Psoas muscle (tissue), 8 donors: Measurements from ENCODE around the gene CBFA2T2. TPM values are rescaled to one million over a fixed set of nuclear protein-coding genes. Genes with fewer than 3 reads are reported as not detected.
"Not testable (repeated sequence)": the region's sequence is repeated elsewhere in the genome, so short reads cannot be mapped to it uniquely, and the experiment has no call there.

Source experiments
- ATAC-seq, 4 donors: fragments of 200-7000 bp; cut with Tn5 transposase; one replicate each; pipeline ENCODE4 v1.9.1; 2020; ENCODE audit warnings: moderate library complexity in 3 of 4, mild to moderate bottlenecking in 2 of 4
- DNase-seq, 2 donors: peaks; one replicate each; pipeline ENCODE4 v3.0.0-alpha.2; 2020
- H3K27ac ChIP-seq: fragments of 200-600 bp; one replicate; pipeline ENCODE4 v1.8.0; 2022
- H3K27me3 ChIP-seq, 3 donors: fragments of 200-600 bp in 1 of 3; one replicate each; pipeline versions ENCODE4 v1.6.1 to v1.8.0; 2013 to 2022; ENCODE audit warnings: low read length in 2 of 3, mild to moderate bottlenecking in 2 of 3, moderate library complexity in 1 of 3; ENCODE audit not compliant: insufficient read depth in 3 of 3
- H3K36me3 ChIP-seq, 2 donors: fragments of 200-600 bp in 1 of 2; one replicate each; pipeline versions ENCODE4 v1.6.1 to v1.8.0; 2013 to 2022; ENCODE audit warnings: low read depth in 1 of 2, mild to moderate bottlenecking in 1 of 2, moderate library complexity in 1 of 2; ENCODE audit not compliant: insufficient read depth in 1 of 2
- H3K4me1 ChIP-seq: fragments of 200-600 bp; one replicate; pipeline ENCODE4 v1.8.0; 2022
- H3K4me3 ChIP-seq: fragments of 200-600 bp; one replicate; pipeline ENCODE4 v1.8.0; 2022; ENCODE audit warnings: mild to moderate bottlenecking
- H3K9me3 ChIP-seq: fragments of 200-600 bp; one replicate; pipeline ENCODE4 v1.8.0; 2022
- WGBS, 3 donors: extraction: QIAGEN DNeasy Blood & Tissue Kit; methylation state at CpG; one replicate each; pipeline versions ENCODE4 v1.1.6 to v1.1.7; 2013; 5-methylcytosine and 5-hydroxymethylcytosine counted together
- intact Hi-C, 2 donors: fragments of 100-400 bp; cut with DNase I; formaldehyde crosslinking; loops; one replicate each; pipeline versions ENCODE4 v1.11.0 to v1.14.2; 2022
- polyA plus RNA-seq, 3 donors: library from polyadenylated mRNA; stranded (reverse); fragments of 200-250 nt; gene quantifications; one replicate each; pipeline ENCODE4 v1.2.3, GENCODE V29; 2013
- total RNA-seq, 4 donors: library from RNA; stranded (reverse); fragmentation: NEBNext Ultra II Directional in 2 of 4; extraction: Animal tissue kit (Norgen Biotek cat#: 25700) in 2 of 4; gene quantifications; one replicate each; pipeline versions ENCODE4 v1.2.1 to v1.2.4, GENCODE V29; 2021 to 2023
- TF ChIP-seq, protein P1 (sequence below): fragments of 200-600 bp; IDR thresholded peaks from one replicate; pipeline ENCODE4 v1.8.0; 2022; ENCODE audit warnings: antibody characterized with exemption
- donor health status: healthy with polysubstance abuse.
- donor health status: DM: no; HTN: no; CAD: no; lungs with moderate emphysema.
- donor health status: Bipolar disorder and iron deficiency.
- donor health status: healthy.
- donor health status: DM: yes; HTN: yes; CAD: no.
- donor health status: DM: no; HTN: no; CAD: no.
- donor health status: DM: no; HTN: no; CAD: no.
- donor health status: DM: yes; HTN: yes; CAD: no.

Gene CBFA2T2
- total and polyA plus RNA-seq, 7 donors: 3.8 to 9.3 (median 7.0) TPM

DNA sequence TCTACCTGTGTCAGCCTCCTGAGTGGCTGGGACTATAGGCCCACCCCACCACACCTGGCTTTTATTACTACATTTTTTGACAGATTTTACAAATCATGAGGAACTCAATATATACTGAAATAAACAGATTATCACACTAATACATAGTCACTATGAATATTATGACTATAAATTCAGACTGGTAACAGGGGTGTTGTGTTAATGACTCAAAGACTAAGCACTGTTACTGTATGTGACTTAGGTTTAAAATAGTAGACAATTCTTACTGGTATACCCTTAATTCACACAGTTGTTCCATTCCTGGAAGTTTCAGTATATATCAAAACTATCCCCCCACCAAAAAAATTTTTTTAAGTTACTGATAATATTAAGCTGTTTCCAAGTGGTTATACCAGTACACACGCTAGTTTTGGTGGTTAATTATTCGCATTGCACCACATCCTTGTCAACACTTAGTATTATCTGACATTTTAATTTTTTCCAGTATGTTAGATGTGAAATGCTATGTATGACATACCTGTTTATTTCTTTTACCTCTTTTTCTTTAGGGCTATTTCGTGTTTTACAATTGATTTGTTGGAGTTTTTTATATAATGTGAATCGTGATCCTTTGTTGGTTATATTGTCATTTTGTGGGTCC lies 137.8 kb downstream of the CBFA2T2 start:
- DNase-seq (no peak), ATAC-seq (no peak)
- H3K27me3 ChIP-seq: no peaks in the 10 kb centered on the region
- TF ChIP-seq, protein P1, sequence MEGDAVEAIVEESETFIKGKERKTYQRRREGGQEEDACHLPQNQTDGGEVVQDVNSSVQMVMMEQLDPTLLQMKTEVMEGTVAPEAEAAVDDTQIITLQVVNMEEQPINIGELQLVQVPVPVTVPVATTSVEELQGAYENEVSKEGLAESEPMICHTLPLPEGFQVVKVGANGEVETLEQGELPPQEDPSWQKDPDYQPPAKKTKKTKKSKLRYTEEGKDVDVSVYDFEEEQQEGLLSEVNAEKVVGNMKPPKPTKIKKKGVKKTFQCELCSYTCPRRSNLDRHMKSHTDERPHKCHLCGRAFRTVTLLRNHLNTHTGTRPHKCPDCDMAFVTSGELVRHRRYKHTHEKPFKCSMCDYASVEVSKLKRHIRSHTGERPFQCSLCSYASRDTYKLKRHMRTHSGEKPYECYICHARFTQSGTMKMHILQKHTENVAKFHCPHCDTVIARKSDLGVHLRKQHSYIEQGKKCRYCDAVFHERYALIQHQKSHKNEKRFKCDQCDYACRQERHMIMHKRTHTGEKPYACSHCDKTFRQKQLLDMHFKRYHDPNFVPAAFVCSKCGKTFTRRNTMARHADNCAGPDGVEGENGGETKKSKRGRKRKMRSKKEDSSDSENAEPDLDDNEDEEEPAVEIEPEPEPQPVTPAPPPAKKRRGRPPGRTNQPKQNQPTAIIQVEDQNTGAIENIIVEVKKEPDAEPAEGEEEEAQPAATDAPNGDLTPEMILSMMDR: no peak
- no peaks in the 10 kb centered on the region for H3K9me3 ChIP-seq
- peaks cover 2 to 94% of the 10 kb centered on the region in 2 donors for H3K36me3 ChIP-seq
- H3K4me3 ChIP-seq: no peak overlapping the region
- no peak overlapping the region for H3K27ac ChIP-seq
- no peaks in the 10 kb centered on the region for H3K4me1 ChIP-seq
- WGBS, 3 donors: 97 to 100% (median 99%) methylated on average over 4 of the region's 4 CpGs
- intact Hi-C loops: no loop called here

DNA sequence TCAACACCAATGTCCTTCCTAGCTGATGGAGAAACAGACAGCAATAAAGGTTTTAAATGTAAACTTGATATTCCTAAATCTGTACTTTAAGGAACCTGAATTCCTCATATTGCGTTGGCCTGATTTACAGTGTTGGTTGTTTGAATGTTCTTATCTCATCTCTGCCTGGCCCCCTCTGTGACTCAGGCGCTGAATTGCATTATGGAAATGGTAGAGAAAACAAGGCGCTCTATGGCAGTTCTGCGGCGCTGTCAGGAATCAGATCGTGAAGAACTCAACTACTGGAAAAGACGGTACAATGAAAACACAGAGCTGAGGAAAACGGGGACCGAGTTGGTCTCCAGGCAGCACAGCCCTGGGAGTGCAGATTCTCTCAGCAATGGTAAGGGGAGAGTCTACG lies 139.6 kb downstream of the CBFA2T2 start:
- H3K9me3 ChIP-seq: no peaks in the 10 kb centered on the region
- peaks cover 2 to 87% of the 10 kb centered on the region in 2 donors for H3K36me3 ChIP-seq
- H3K4me1 ChIP-seq: no peaks in the 10 kb centered on the region
- H3K4me3 ChIP-seq: no peak overlapping the region
- DNase-seq (no peak), ATAC-seq (no peak)
- H3K27me3 ChIP-seq: no peaks in the 10 kb centered on the region
- H3K27ac ChIP-seq: no peak overlapping the region
- 95 to 96% (median 96%) methylated on average over 10 of the region's 10 CpGs for WGBS, 3 donors
- intact Hi-C loops: no loop called here
- TF ChIP-seq, protein P1: no peak

DNA sequence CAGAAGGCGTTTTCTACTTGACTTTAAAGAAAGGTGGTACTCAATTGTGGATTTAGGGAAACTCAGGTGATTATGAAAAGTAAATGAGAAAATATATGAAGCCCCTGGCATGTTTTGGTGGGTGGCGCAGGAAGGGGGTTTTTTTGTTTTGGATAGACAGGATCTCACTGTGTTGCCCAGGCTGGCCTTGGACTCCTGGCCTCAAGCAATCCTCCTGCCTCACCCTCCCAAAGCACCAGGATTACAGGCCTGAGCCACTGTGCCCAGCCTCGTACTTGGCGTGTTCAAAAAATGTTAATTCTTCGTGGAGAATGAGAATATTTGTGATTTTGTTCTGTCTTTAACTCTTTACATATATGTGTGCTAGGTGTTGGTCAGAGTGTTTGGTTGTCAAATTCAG lies 140.1 kb downstream of the CBFA2T2 start:
- no peaks in the 10 kb centered on the region for H3K9me3 ChIP-seq
- H3K4me3 ChIP-seq: no peak overlapping the region
- H3K4me1 ChIP-seq: no peaks in the 10 kb centered on the region
- TF ChIP-seq, protein P1: no peak
- no peak for DNase-seq
- H3K27ac ChIP-seq: no peak overlapping the region
- intact Hi-C loops: no loop called here
- ATAC-seq: no peak
- WGBS, 3 donors: 84 to 88% (median 87%) methylated on average over 5 of the region's 5 CpGs
- H3K36me3 ChIP-seq: peaks cover 2 to 82% of the 10 kb centered on the region in 2 donors
- no peaks in the 10 kb centered on the region for H3K27me3 ChIP-seq

DNA sequence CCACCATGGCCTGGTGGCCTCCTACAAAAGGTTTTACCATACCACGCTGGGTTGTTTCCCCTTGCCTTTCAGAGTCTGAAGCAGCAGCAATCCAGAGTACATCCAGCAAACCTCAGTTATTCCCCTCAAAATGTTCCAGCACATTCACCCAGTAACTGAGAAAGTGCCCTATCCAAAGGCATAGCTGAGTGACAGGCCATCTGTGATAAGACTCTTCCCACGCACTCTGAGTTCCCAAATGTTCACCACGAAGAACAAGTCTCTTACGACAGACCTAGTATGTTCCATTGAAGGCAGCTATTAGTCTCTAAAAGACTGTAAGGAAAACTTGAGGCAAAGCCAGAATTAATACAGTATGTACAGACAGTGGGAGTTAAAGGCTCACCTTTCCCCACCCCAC lies 140.6 kb downstream of the CBFA2T2 start:
- no peaks in the 10 kb centered on the region for H3K9me3 ChIP-seq
- TF ChIP-seq, protein P1: no peak

DNA sequence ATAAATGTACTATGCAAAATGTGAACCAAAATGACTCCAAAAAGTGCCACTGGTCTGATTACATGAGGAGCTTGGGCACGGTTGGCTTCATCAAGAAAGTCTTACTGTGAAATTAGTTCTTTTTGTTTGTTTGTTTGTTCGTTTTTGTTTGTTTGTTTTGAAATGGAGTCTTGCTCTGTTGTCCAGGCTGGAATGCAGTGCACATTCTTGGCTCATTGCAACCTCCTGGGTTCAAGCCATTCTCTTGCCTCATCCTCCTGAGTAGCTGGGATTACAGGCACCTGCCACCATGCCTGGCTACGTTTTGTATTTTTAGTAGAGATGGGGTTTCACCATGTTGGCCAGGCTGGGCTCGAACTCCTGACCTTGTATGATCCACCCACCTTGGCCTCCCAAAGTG lies 142.0 kb downstream of the CBFA2T2 start:
- H3K27ac ChIP-seq, DNase-seq, intact Hi-C loops, H3K4me3 ChIP-seq, H3K9me3 ChIP-seq, H3K4me1 ChIP-seq, H3K27me3 ChIP-seq: not testable (repeated sequence)
- peak in 3 of 4 donors; percentile 55 to 64 (median 59) for ATAC-seq
- WGBS, 3 donors: 41 to 47% (median 46%) methylated on average over 4 of the region's 4 CpGs
- peaks cover 6 to 76% of the 10 kb centered on the region in 2 donors for H3K36me3 ChIP-seq

More for the DNA sequence above, 140.6 kb downstream of the CBFA2T2 start:
- WGBS, 3 donors: 67 to 93% (median 76%) methylated on average over 4 of the region's 4 CpGs
- intact Hi-C loops: no loop called here
- DNase-seq: no peak
- Histone ChIP-seq H3K4me3 (no peak overlapping the region), H3K27me3 (no peaks in the 10 kb centered on the region), H3K36me3 (peaks cover 2 to 77% of the 10 kb centered on the region in 2 donors), H3K27ac (no peak overlapping the region), H3K4me1 (no peaks in the 10 kb centered on the region)
- no peak for ATAC-seq
